Smooth muscle cell of the umbilical artery (primary cell): ENCODE data around the gene NME8. TPM values are rescaled to one million over a fixed set of nuclear protein-coding genes. Genes with fewer than 3 reads are reported as not detected.

Experiments
- total RNA-seq: library from RNA; depleted of rRNA; stranded (reverse); fragments of >200 nt; gene quantifications from 2 replicates; pipeline ENCODE4 v1.2.3, GENCODE V29; 2014

The NME8 gene
- not detected in 2 replicates for total RNA-seq

DNA sequence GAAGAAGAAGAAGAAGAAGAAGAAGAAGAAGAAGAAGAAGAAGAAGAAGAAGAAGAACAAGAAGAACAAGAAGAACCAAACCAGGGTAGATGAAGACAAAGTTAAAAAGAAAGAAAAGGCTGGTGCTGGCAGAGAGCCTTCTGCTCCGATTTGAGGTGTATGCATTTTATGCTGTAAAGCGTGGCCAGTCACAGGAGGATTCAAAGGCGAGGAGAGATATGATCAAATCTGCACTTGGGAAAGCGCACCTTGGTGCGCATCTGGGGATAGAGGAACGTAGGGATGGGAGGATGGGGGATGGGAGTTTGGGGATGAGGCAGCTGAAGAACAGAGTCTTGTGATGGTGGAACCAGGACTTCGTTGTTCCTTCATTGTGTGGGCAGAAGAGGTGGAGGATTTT lies at the start of gene NME8:
TSS of gene NME8 (plus strand) at position 301 of the 400 bp plus-strand sequence. CDS start 1,670 bp downstream, outside the sequence.

GRCh38 chr7:37916673-37917660 lies 68.6 kb downstream of the NME8 start, which contains the start of gene SFRP4:
TSS of gene SFRP4 (minus strand) at chr7:37916817. CDS start at chr7:37916537, 280 bp downstream.

GRCh38 chr7:37920305-37920848 lies 72.0 kb downstream of the NME8 start, which contains the start of gene EPDR1:
TSS of gene EPDR1 (plus strand) at chr7:37920640. CDS start at chr7:37920940, 300 bp downstream.

Other genes with a start within 250 kb of the NME8 start
- not detected in 2 replicates for gene GPR141, start 164.8 kb upstream of the NME8 start, total RNA-seq
- gene SFRP4, start 68.2 kb downstream of the NME8 start, total RNA-seq, result 0.14 and 0.89 TPM in 2 replicates
- gene EPDR1, start 72.0 kb downstream of the NME8 start, total RNA-seq, result 21.7 and 32.8 TPM in 2 replicates